Breast epithelium (tissue), 3 donors: ENCODE data around the gene DYNLRB2.

Experiments
- POLR2A ChIP-seq: fragments of 450-650 bp; IDR thresholded peaks from one replicate; pipeline ENCODE4 v1.6.1; 2016; ENCODE audit warnings: antibody characterized with exemption, mild to moderate bottlenecking, moderate library complexity
- POLR2AphosphoS5 ChIP-seq, 3 donors: sonication (generic); formaldehyde crosslinking; IDR thresholded peaks; one replicate each; pipeline ENCODE4 v1.6.1; 2017; ENCODE audit warnings: antibody characterized with exemption in 3 of 3
- TF ChIP-seq, protein P1 (sequence below), 3 donors: fragments of 450-650 bp; IDR thresholded peaks; one replicate each; pipeline ENCODE4 v1.5.1; 2016 to 2017; ENCODE audit warnings: antibody characterized with exemption in 3 of 3, mild to moderate bottlenecking in 3 of 3, moderate library complexity in 3 of 3

DNA sequence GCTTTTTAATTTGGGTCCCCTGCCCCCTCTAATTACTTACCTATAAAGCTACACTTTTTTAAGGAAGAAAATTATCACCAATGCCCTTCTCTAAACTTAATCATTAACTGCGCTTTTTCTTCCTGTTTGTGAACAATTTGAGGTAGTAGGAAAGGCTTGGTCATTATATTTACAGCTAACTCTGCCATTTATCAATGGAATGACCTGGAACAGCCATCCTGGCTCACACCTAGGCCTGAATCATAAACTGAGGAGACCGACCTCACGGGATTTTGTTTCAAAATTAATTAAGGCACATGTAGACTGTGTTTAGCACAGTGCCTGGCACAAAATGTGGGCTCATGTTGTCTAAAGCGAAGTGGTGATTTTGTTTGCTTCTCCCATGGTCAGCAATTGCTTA is 15.4 kb upstream of the DYNLRB2 start:
- TF ChIP-seq, protein P1, sequence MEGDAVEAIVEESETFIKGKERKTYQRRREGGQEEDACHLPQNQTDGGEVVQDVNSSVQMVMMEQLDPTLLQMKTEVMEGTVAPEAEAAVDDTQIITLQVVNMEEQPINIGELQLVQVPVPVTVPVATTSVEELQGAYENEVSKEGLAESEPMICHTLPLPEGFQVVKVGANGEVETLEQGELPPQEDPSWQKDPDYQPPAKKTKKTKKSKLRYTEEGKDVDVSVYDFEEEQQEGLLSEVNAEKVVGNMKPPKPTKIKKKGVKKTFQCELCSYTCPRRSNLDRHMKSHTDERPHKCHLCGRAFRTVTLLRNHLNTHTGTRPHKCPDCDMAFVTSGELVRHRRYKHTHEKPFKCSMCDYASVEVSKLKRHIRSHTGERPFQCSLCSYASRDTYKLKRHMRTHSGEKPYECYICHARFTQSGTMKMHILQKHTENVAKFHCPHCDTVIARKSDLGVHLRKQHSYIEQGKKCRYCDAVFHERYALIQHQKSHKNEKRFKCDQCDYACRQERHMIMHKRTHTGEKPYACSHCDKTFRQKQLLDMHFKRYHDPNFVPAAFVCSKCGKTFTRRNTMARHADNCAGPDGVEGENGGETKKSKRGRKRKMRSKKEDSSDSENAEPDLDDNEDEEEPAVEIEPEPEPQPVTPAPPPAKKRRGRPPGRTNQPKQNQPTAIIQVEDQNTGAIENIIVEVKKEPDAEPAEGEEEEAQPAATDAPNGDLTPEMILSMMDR (IDR thresholded peaks at IDR 0.05): no peak
- no peak for TF ChIP-seq POLR2A
- no peak for TF ChIP-seq POLR2AphosphoS5 (IDR thresholded peaks at IDR 0.05)
